Suprapubic skin (tissue), 4 donors: ENCODE data around the gene ZBTB46. TPM values are rescaled to one million over a fixed set of nuclear protein-coding genes. Genes with fewer than 3 reads are reported as not detected.
A peak's percentile ranks its signal among the peaks of the same experiment; 100 is the strongest.

Experiments
- DNase-seq, 2 donors: peaks; one replicate each; pipeline ENCODE4 v3.0.0-alpha.2; 2019; ENCODE audit warnings: low spot score in 2 of 2
- H3K27ac ChIP-seq: fragments of 200-600 bp; sonication (generic); one replicate; pipeline ENCODE4 v1.5.1; 2019
- H3K27me3 ChIP-seq: fragments of 200-600 bp; sonication (generic); one replicate; pipeline ENCODE4 v1.5.1; 2019
- H3K36me3 ChIP-seq: fragments of 200-600 bp; sonication (generic); one replicate; pipeline ENCODE4 v1.5.1; 2019
- H3K4me1 ChIP-seq: fragments of 200-600 bp; sonication (generic); one replicate; pipeline ENCODE4 v1.5.1; 2019
- H3K4me3 ChIP-seq: fragments of 200-600 bp; sonication (generic); one replicate; pipeline ENCODE4 v1.5.1; 2019; ENCODE audit warnings: mild to moderate bottlenecking
- H3K9me3 ChIP-seq: fragments of 200-600 bp; sonication (generic); one replicate; pipeline ENCODE4 v1.5.1; 2019
- CTCF ChIP-seq, 2 donors: fragments of 200-600 bp in 1 of 2; fragments of 450-650 bp in 1 of 2; sonication (generic) in 1 of 2; IDR thresholded peaks; one replicate each; pipeline ENCODE4 v1.5.1; 2016 to 2019; ENCODE audit warnings: antibody characterized with exemption in 2 of 2, mild to moderate bottlenecking in 1 of 2, moderate library complexity in 1 of 2
- EP300 ChIP-seq: sonication (generic); formaldehyde crosslinking; IDR thresholded peaks from one replicate; pipeline ENCODE4 v1.6.1; 2017; ENCODE audit warnings: antibody characterized with exemption
- POLR2A ChIP-seq, 2 donors: fragments of 450-650 bp; IDR thresholded peaks; one replicate each; pipeline ENCODE4 v1.6.1; 2017; ENCODE audit warnings: antibody characterized with exemption in 2 of 2, mild to moderate bottlenecking in 2 of 2, moderate library complexity in 2 of 2
- POLR2AphosphoS5 ChIP-seq, 3 donors: sonication (generic); formaldehyde crosslinking; IDR thresholded peaks; one replicate each; pipeline ENCODE4 v1.6.1; 2017; ENCODE audit warnings: antibody characterized with exemption in 3 of 3
- WGBS: methylation state at CpG from one replicate; pipeline ENCODE4 v1.1.5; 2018; 5-methylcytosine and 5-hydroxymethylcytosine counted together
- total RNA-seq, 4 donors: library from RNA; depleted of rRNA; stranded (reverse); fragments of >200 nt; gene quantifications; one replicate each; pipeline ENCODE4 v1.1.0, GENCODE V29; 2016

The ZBTB46 gene
- total RNA-seq, 4 donors from 2014 or later = 3.4 to 5.1 (median 4.4) TPM

GRCh38 chr20:63711085-63711645 lies 119.9 kb downstream of the ZBTB46 start:
- Histone ChIP-seq H3K9me3 (peaks cover 9% of the 10 kb centered on the region), H3K27me3 (no peaks in the 10 kb centered on the region), H3K4me3 (no peak overlapping the region), H3K4me1 (peaks cover 23% of the 10 kb centered on the region), H3K36me3 (peaks cover 51% of the 10 kb centered on the region), H3K27ac (no peak overlapping the region)
- peak; percentile 47 to 51 for DNase-seq
- TF ChIP-seq CTCF (IDR thresholded peaks at IDR 0.05) (no peak), POLR2AphosphoS5 (IDR thresholded peaks at IDR 0.05) (no peak), POLR2A (IDR thresholded peaks at IDR 0.05) (no peak), EP300 (no peak)
- WGBS = 81% methylated on average over 12 of the region's 12 CpGs

- peak; percentile 61 to 73 for DNase-seq
- Histone ChIP-seq H3K4me1 (peaks cover 26% of the 10 kb centered on the region), H3K36me3 (peaks cover 56% of the 10 kb centered on the region), H3K9me3 (no peaks in the 10 kb centered on the region), H3K4me3 (peak overlapping the region; percentile 94), H3K27me3 (no peaks in the 10 kb centered on the region), H3K27ac (no peak overlapping the region)
- TF ChIP-seq CTCF (IDR thresholded peaks at IDR 0.05) (no peak), POLR2A (IDR thresholded peaks at IDR 0.05) (no peak), EP300 (no peak), POLR2AphosphoS5 (IDR thresholded peaks at IDR 0.05) (no peak)
- WGBS = 94% methylated on average over 17 of the region's 17 CpGs
Measured at GRCh38 chr20:63709149-63709527, 121.9 kb downstream of the ZBTB46 start.

GRCh38 chr20:63708301-63709148 lies 122.5 kb downstream of the ZBTB46 start:
- Histone ChIP-seq H3K27me3 (no peaks in the 10 kb centered on the region), H3K9me3 (no peaks in the 10 kb centered on the region), H3K36me3 (peaks cover 60% of the 10 kb centered on the region), H3K27ac (peak overlapping the region; percentile 94), H3K4me3 (peak overlapping the region; percentile 94), H3K4me1 (peaks cover 26% of the 10 kb centered on the region)
- WGBS = 55% methylated on average over 25 of the region's 67 CpGs
- peak; percentile 67 to 79 for DNase-seq
- TF ChIP-seq POLR2A (IDR thresholded peaks at IDR 0.05) = no peak
- no peak for TF ChIP-seq CTCF (IDR thresholded peaks at IDR 0.05)
- TF ChIP-seq EP300 = no peak
- no peak for TF ChIP-seq POLR2AphosphoS5 (IDR thresholded peaks at IDR 0.05)

- H3K27me3 ChIP-seq = no peaks in the 10 kb centered on the region
- H3K27ac ChIP-seq = peak within 1 kb of the TSS; percentile 94
- H3K4me1 ChIP-seq = peaks cover 26% of the 10 kb centered on the region
- DNase-seq = peak; percentile 89 to 92
- TF ChIP-seq POLR2AphosphoS5 (IDR thresholded peaks at IDR 0.05) (peak in 2 of 3 donors; percentile 73 to 81), EP300 (no peak), POLR2A (IDR thresholded peaks at IDR 0.05) (peak in 1 of 2 donors; percentile 32), CTCF (IDR thresholded peaks at IDR 0.05) (no peak)
- H3K9me3 ChIP-seq = no peaks in the 10 kb centered on the region
- peaks cover 61% of the 10 kb centered on the region for H3K36me3 ChIP-seq
- no CpG with 5 or more reads among the region's 98 CpGs for WGBS
- H3K4me3 ChIP-seq = peak within 1 kb of the TSS; percentile 94
Measured at GRCh38 chr20:63707558-63708300, 123.3 kb downstream of the ZBTB46 start, which contains the start of the genes ARFRP1 and ZGPAT. Gene ARFRP1, minus strand, starts transcription at chr20:63707976. Its CDS starts 885 bp downstream, at chr20:63707091. Gene ZGPAT, plus strand, starts transcription at chr20:63708039. Its CDS starts 542 bp downstream, at chr20:63708581.
